PC-9 (cell line): ENCODE measurements around the gene TSBP1.

Experiments used
- EZH2 ChIP-seq: fragments of 200-600 bp; sonication (generic); IDR thresholded peaks from 2 replicates; pipeline ENCODE4 v1.8.0; 2017; ENCODE audit warnings: antibody characterized with exemption, low read depth
- TF ChIP-seq, protein P1 (sequence below): fragments of 200-600 bp; sonication (generic); conservative IDR thresholded peaks from 2 replicates; pipeline ENCODE4 v1.6.1; 2017; ENCODE audit warnings: mixed run types, antibody characterized with exemption, mild to moderate bottlenecking, moderate library complexity

DNA sequence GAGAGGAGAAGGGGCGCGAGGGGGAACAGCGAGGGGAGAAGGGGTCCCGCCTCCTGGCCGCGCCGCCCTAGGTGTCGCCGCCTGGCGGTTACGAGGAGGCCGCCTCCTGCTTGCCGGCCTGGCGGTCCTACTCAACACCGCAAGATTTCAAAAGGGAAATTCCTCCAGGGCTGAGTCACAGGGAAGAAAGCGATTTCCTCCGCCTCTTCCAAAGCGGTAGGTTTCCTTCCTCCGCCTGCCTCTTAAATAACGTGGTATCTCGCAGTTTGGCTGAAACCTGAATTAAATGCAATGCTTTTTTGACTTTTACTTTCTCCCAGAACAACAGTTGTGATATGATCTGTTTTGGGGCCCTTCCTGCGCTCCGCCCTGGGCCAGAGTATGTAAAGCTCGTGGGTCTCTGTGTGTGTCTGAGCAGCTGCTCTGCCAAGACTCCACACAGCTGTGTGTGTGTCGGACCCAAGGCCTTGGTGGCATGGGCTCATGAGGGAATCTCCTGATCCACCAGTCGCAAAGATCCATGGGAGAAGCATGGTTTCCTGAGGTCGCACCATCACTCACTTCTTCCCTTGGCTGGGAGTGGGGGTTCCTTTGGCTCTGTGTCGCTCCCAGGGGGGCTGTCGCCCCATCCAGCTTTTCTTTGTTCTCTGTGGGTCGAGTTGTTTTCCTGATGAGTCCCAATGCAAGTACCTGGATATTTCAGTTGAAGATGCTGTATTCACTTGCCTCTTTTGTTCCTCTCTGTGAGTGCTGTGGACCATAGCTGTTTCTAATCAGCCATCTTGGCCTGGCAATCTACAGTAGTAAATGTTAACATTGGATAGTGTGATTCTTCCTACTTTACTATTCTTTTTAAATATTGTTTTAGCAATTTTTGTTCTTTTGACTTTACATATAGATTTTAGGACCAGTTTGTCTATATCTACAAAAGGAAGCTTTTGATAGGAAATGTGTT, 116.2 kb downstream of the TSBP1 start:
- TF ChIP-seq, protein P1, sequence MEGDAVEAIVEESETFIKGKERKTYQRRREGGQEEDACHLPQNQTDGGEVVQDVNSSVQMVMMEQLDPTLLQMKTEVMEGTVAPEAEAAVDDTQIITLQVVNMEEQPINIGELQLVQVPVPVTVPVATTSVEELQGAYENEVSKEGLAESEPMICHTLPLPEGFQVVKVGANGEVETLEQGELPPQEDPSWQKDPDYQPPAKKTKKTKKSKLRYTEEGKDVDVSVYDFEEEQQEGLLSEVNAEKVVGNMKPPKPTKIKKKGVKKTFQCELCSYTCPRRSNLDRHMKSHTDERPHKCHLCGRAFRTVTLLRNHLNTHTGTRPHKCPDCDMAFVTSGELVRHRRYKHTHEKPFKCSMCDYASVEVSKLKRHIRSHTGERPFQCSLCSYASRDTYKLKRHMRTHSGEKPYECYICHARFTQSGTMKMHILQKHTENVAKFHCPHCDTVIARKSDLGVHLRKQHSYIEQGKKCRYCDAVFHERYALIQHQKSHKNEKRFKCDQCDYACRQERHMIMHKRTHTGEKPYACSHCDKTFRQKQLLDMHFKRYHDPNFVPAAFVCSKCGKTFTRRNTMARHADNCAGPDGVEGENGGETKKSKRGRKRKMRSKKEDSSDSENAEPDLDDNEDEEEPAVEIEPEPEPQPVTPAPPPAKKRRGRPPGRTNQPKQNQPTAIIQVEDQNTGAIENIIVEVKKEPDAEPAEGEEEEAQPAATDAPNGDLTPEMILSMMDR = peak; percentile 55
- no peak for TF ChIP-seq EZH2
